H1 (cell line): ENCODE data around the gene TRAPPC11. TPM values are rescaled to one million over a fixed set of nuclear protein-coding genes. Genes with fewer than 3 reads are reported as not detected.

Source experiments
- CTCF ChIA-PET: fragments of 300-600 bp; sonication (Branson Sonifier 250); formaldehyde crosslinking; loops from one replicate; lab custom pipeline; 2021; ENCODE audit not compliant: partially characterized antibody; lab: Charles Lee
- POLR2A ChIA-PET: fragments of 300-600 bp; sonication (Branson Sonifier 250); formaldehyde crosslinking; loops from one replicate; lab custom pipeline; 2021; ENCODE audit warnings: inconsistent platforms; ENCODE audit not compliant: partially characterized antibody; lab: Charles Lee
- DNase-seq, 2 experiments: peaks; one replicate each; pipeline versions ENCODE4 v3.0.0 to v3.0.0-alpha.2; 2010 to 2022; ENCODE audit warnings: low spot score in 2 of 2, low read depth in 1 of 2, mixed read lengths in 1 of 2
- FAIRE-seq: peaks from 2 replicates; lab custom pipeline; 2011; peaks lifted over from hg19 to GRCh38; lab: Jason Lieb, UNC
- H2AFZ ChIP-seq: 2 replicates; pipeline ENCODE4 v1.8.1; 2012; ENCODE audit warnings: low read length, inconsistent platforms
- H2AK5ac ChIP-seq: 2 replicates; pipeline ENCODE4 v1.6.1; 2013; ENCODE audit warnings: low read depth, low read length
- H2BK120ac ChIP-seq: replicated peaks from 2 replicates; pipeline ENCODE3; 2013; ENCODE audit warnings: low read depth, low read length, inconsistent platforms
- H2BK12ac ChIP-seq: 2 replicates; pipeline ENCODE4 v1.6.1; 2013; ENCODE audit warnings: low read depth, low read length
- H2BK15ac ChIP-seq: 2 replicates; pipeline ENCODE4 v1.6.1; 2013; ENCODE audit warnings: low read length
- H2BK20ac ChIP-seq: 2 replicates; pipeline ENCODE4 v1.6.1; 2013; ENCODE audit warnings: low read length
- H2BK5ac ChIP-seq: 2 replicates; pipeline ENCODE4 v1.6.1; 2013; ENCODE audit warnings: low read depth, low read length
- H3K14ac ChIP-seq: 2 replicates; pipeline ENCODE4 v1.6.1; 2013; ENCODE audit warnings: inconsistent platforms; ENCODE audit not compliant: insufficient read length
- H3K18ac ChIP-seq: 2 replicates; pipeline ENCODE4 v1.6.1; 2013; ENCODE audit warnings: low read length; ENCODE audit errors: extremely low read depth
- H3K23ac ChIP-seq: 2 replicates; pipeline ENCODE4 v1.6.1; 2013; ENCODE audit warnings: inconsistent platforms; ENCODE audit not compliant: insufficient read length
- H3K23me2 ChIP-seq: 2 replicates; pipeline ENCODE4 v1.6.1; 2013; ENCODE audit warnings: low read depth, low read length
- H3K27ac ChIP-seq: 2 replicates; pipeline ENCODE4 v1.6.1; 2011; ENCODE audit warnings: low read depth, low read length, inconsistent platforms
- H3K27me3 ChIP-seq, 4 experiments: replicated peaks in 1 of 4; 1 replicate in 1 of 4; 2 replicates in 3 of 4; pipeline versions ENCODE4 v1.6.1 to v1.8.1; 2011 to 2013; ENCODE audit warnings: low read length in 3 of 4, mild to moderate bottlenecking in 3 of 4, inconsistent platforms in 2 of 4, mixed read lengths in 2 of 4, moderate library complexity in 1 of 4; ENCODE audit not compliant: control insufficient read depth in 3 of 4, insufficient read depth in 3 of 4; ENCODE audit errors: extremely low read depth in 1 of 4
- H3K36me3 ChIP-seq, 4 experiments: 2 replicates each; pipeline versions ENCODE4 v1.6.1 to v1.8.1; 2011 to 2013; ENCODE audit warnings: mild to moderate bottlenecking in 4 of 4, low read length in 3 of 4, moderate library complexity in 2 of 4, control low read depth in 1 of 4, inconsistent platforms in 1 of 4; ENCODE audit not compliant: insufficient read depth in 4 of 4, control insufficient read depth in 2 of 4
- H3K4ac ChIP-seq: replicated peaks from 2 replicates; pipeline ENCODE3; 2013; ENCODE audit warnings: low read length, low read depth, mixed read lengths, inconsistent platforms; ENCODE audit not compliant: insufficient read length
- H3K4me1 ChIP-seq, 4 experiments: replicated peaks in 1 of 4; 1 replicate in 1 of 4; 2 replicates in 3 of 4; pipeline versions ENCODE4 v1.6.1 to v1.8.1; 2011 to 2013; ENCODE audit warnings: low read length in 3 of 4, inconsistent platforms in 2 of 4, mixed read lengths in 1 of 4; ENCODE audit not compliant: insufficient read depth in 4 of 4, control insufficient read depth in 3 of 4
- H3K4me2 ChIP-seq, 2 experiments: 2 replicates each; pipeline versions ENCODE4 v1.6.1 to v1.8.1; 2011 to 2013; ENCODE audit warnings: low read depth in 2 of 2, low read length in 2 of 2, control low read depth in 1 of 2, inconsistent platforms in 1 of 2, mild to moderate bottlenecking in 1 of 2; ENCODE audit not compliant: insufficient read depth in 1 of 2
- H3K4me3 ChIP-seq, 4 experiments: fragments of 200-600, 300-600 bp in 1 of 4; sonication (generic), shearing (Covaris generic), sonication (Bioruptor Twin) in 1 of 4; 2 replicates each; pipeline versions ENCODE4 v1.5.1 to v1.8.1; 2011 to 2016; ENCODE audit warnings: low read length in 4 of 4, low read depth in 3 of 4, control low read depth in 2 of 4, inconsistent platforms in 2 of 4, mild to moderate bottlenecking in 2 of 4, mixed read lengths in 1 of 4, moderate library complexity in 1 of 4; ENCODE audit not compliant: insufficient read depth in 2 of 4; ENCODE audit errors: extremely low read depth in 1 of 4
- H3K56ac ChIP-seq: replicated peaks from 2 replicates; pipeline ENCODE3; 2013; ENCODE audit warnings: low read depth, mild to moderate bottlenecking, mixed read lengths, low read length, inconsistent platforms; ENCODE audit not compliant: insufficient read length
- H3K79me1 ChIP-seq: 2 replicates; pipeline ENCODE4 v1.6.1; 2013; ENCODE audit warnings: low read depth, low read length, control low read depth
- H3K79me2 ChIP-seq, 2 experiments: 2 replicates each; pipeline versions ENCODE4 v1.6.1 to v1.8.1; 2012 to 2013; ENCODE audit warnings: low read length in 2 of 2, mild to moderate bottlenecking in 2 of 2, inconsistent platforms in 1 of 2; ENCODE audit not compliant: insufficient read depth in 2 of 2, control insufficient read depth in 1 of 2
- H3K9ac ChIP-seq, 4 experiments: replicated peaks in 1 of 4; 1 replicate in 1 of 4; 2 replicates in 3 of 4; pipeline versions ENCODE4 v1.6.1 to v1.8.1; 2011 to 2013; ENCODE audit warnings: low read depth in 3 of 4, low read length in 3 of 4, control low read depth in 2 of 4, mild to moderate bottlenecking in 2 of 4, moderate library complexity in 2 of 4, inconsistent platforms in 1 of 4; ENCODE audit errors: extremely low read depth in 1 of 4
- H3K9me3 ChIP-seq, 2 experiments: 2 replicates each; pipeline versions ENCODE4 v1.6.1 to v1.8.1; 2012 to 2013; ENCODE audit warnings: mild to moderate bottlenecking in 2 of 2, moderate library complexity in 2 of 2, control low read depth in 1 of 2, inconsistent platforms in 1 of 2, low read depth in 1 of 2, low read length in 1 of 2, mixed read lengths in 1 of 2; ENCODE audit not compliant: insufficient read depth in 2 of 2
- H4K20me1 ChIP-seq, 2 experiments: replicated peaks in 1 of 2; 2 replicates each; pipeline versions ENCODE3 to v1.8.1; 2011 to 2013; ENCODE audit warnings: inconsistent platforms in 2 of 2, low read length in 2 of 2, mild to moderate bottlenecking in 1 of 2; ENCODE audit not compliant: insufficient read depth in 2 of 2, control insufficient read depth in 1 of 2
- H4K5ac ChIP-seq: 2 replicates; pipeline ENCODE4 v1.6.1; 2013; ENCODE audit warnings: low read length, low read depth, mixed read lengths, inconsistent platforms; ENCODE audit not compliant: insufficient read length
- H4K8ac ChIP-seq: 2 replicates; pipeline ENCODE4 v1.8.0; 2013; ENCODE audit warnings: mild to moderate bottlenecking, moderate library complexity, low read length, inconsistent platforms; ENCODE audit not compliant: insufficient read depth; ENCODE audit errors: extremely low read depth
- H4K91ac ChIP-seq: replicated peaks from 2 replicates; pipeline ENCODE3; 2013; ENCODE audit warnings: low read length, mixed read lengths, inconsistent platforms; ENCODE audit not compliant: insufficient read length
- ATF3 ChIP-seq: IDR thresholded peaks from 2 replicates; pipeline ENCODE4 v1.6.1; 2011; ENCODE audit warnings: low read depth, mild to moderate bottlenecking, low read length; ENCODE audit not compliant: insufficient read depth
- BRCA1 ChIP-seq: IDR thresholded peaks from 2 replicates; pipeline ENCODE4 v1.6.1; 2012; ENCODE audit warnings: low read depth, low read length, improper control_type of control experiment
- CBX8 ChIP-seq: fragments of 300-800, 300-1000 bp; sonication (generic); IDR thresholded peaks from 2 replicates; pipeline ENCODE4 v1.7.1; 2016; ENCODE audit warnings: low read depth, low read length, borderline replicate concordance
- CHD2 ChIP-seq: IDR thresholded peaks from 2 replicates; pipeline ENCODE4 v1.6.1; 2012; ENCODE audit warnings: low read length, improper control_type of control experiment
- E2F6 ChIP-seq: IDR thresholded peaks from 2 replicates; pipeline ENCODE4 v1.6.1; 2012; ENCODE audit warnings: inconsistent platforms
- EP300 ChIP-seq, 2 experiments: IDR thresholded peaks; 1 replicate in 1 of 2; 2 replicates in 1 of 2; pipeline ENCODE4 v1.6.1; 2011 to 2012; ENCODE audit warnings: low read depth in 2 of 2, low read length in 2 of 2, mild to moderate bottlenecking in 2 of 2, borderline replicate concordance in 1 of 2, inconsistent platforms in 1 of 2, moderate library complexity in 1 of 2
- GABPA ChIP-seq: IDR thresholded peaks from 2 replicates; pipeline ENCODE4 v1.6.1; 2011; ENCODE audit warnings: mild to moderate bottlenecking, low read length, moderate library complexity, borderline replicate concordance; ENCODE audit not compliant: insufficient read depth
- POLR2A ChIP-seq, 2 experiments: IDR thresholded peaks; 1 replicate in 1 of 2; 2 replicates in 1 of 2; pipeline ENCODE4 v1.6.1; 2011; ENCODE audit warnings: low read depth in 2 of 2, low read length in 2 of 2, mild to moderate bottlenecking in 2 of 2; ENCODE audit errors: control extremely low read depth in 1 of 2
- RNF2 ChIP-seq: fragments of 200-900, 300-1000 bp; sonication (generic); IDR thresholded peaks from 2 replicates; pipeline ENCODE4 v1.7.1; 2016; ENCODE audit warnings: borderline replicate concordance, low read depth, mild to moderate bottlenecking, antibody characterized with exemption, low read length; ENCODE audit not compliant: poor library complexity, severe bottlenecking; ENCODE audit errors: missing control alignments
- SRF ChIP-seq: IDR thresholded peaks from 2 replicates; pipeline ENCODE4 v1.6.1; 2011; ENCODE audit warnings: mild to moderate bottlenecking, low read depth, low read length, moderate library complexity
- SUZ12 ChIP-seq: fragments of 200-600 bp; sonication (generic); IDR thresholded peaks from 2 replicates; pipeline ENCODE4 v1.6.1; 2012; ENCODE audit warnings: mild to moderate bottlenecking, inconsistent platforms, low read length, moderate library complexity, mixed read lengths
- TBP ChIP-seq: IDR thresholded peaks from 2 replicates; pipeline ENCODE4 v1.6.1; 2011; ENCODE audit warnings: low read depth, low read length, improper control_type of control experiment
- TEAD4 ChIP-seq: IDR thresholded peaks from 2 replicates; pipeline ENCODE4 v1.6.1; 2012; ENCODE audit warnings: low read depth, low read length, inconsistent platforms, mixed read lengths
- WGBS, 2 experiments: shearing (Covaris generic) in 1 of 2; methylation state at CpG; one replicate each; pipeline versions ENCODE4 v1.1.6 to v1.1.7; 2013 to 2015; ENCODE audit warnings: low lambda C conversion rate in 2 of 2, mixed read lengths in 2 of 2, inconsistent platforms in 1 of 2, low coverage in 1 of 2, missing lambda C conversion rate in 1 of 2; ENCODE audit not compliant: insufficient replicate concordance in 2 of 2, insufficient coverage in 1 of 2, insufficient read length in 1 of 2; ENCODE audit errors: extremely low coverage in 1 of 2, missing lambda C conversion rate in 1 of 2; 5-methylcytosine and 5-hydroxymethylcytosine counted together
- polyA plus RNA-seq, 7 experiments: library from polyadenylated mRNA; depleted of rRNA in 3 of 7; stranded (reverse) in 5 of 7; unstranded in 2 of 7; fragments of >200 nt in 5 of 7; fragments of 200-250 nt in 2 of 7; gene quantifications; 1 replicate in 5 of 7; 2 replicates in 1 of 7; 4 replicates in 1 of 7; pipeline versions ENCODE4 v1.2.1 to v1.2.3, GENCODE V29; 2011 to 2013; ENCODE audit warnings: missing spikeins in 2 of 7, mixed read lengths in 2 of 7
- total RNA-seq: library from RNA; stranded (reverse); fragmentation: NEBNext Ultra II Directional; extraction: Animal tissue kit (Norgen Biotek cat#: 25700); gene quantifications from 2 replicates; pipeline ENCODE4 v1.2.1, GENCODE V29; 2021

TRAPPC11 gene
- total and polyA plus RNA-seq, 2 of the 8 experiments (the other 6 are each of a cell fraction or from before 2014, with no cell fraction given), result 19.2 to 25.9 TPM

DNA sequence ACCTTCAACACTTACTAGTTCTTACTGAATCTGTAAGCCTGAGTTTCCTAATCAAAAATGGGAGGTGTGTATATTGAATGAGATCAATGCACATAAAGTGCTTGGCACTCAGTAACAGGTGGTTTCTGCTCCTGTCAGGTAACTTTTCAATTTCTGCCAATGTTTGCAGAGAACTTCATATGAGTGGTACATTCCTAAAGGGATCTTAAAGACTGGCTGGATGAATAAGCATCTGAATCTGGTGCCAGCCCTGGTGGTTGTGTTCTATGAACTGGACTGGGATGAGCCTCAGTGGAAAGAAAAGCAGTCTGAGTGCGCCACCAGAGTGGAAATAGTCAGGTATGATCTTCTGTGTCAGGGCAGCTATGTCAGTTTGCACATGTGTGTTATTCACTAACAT, 7.0 kb downstream of the TRAPPC11 start:
- Histone ChIP-seq H3K4ac (no peak overlapping the region), H3K4me1 (no peaks in the 10 kb centered on the region), H3K14ac (no peak overlapping the region), H2BK5ac (no peak overlapping the region), H2AFZ (no peak overlapping the region), H2BK20ac (no peak overlapping the region), H3K79me2 (peaks cover 0 to 8% of the 10 kb centered on the region in 2 experiments; a peak in 2 of 4 replicates), H3K56ac (no peak overlapping the region), H3K23ac (no peak overlapping the region), H4K8ac (no peak overlapping the region), H3K9ac (no peak overlapping the region), H3K27me3 (no peaks in the 10 kb centered on the region), H3K23me2 (no peaks in the 10 kb centered on the region), H4K5ac (no peak overlapping the region), H3K27ac (no peak overlapping the region), H4K91ac (no peak overlapping the region), H2BK120ac (no peak overlapping the region), H3K36me3 (peaks cover 2 to 61% (median 25%) of the 10 kb centered on the region in 4 experiments; a peak in 7 of 8 replicates), H4K20me1 (no peaks in the 10 kb centered on the region), H3K4me2 (no peak overlapping the region), H2BK15ac (no peak overlapping the region), H3K9me3 (no peaks in the 10 kb centered on the region), H3K18ac (no peak overlapping the region), H2AK5ac (no peak overlapping the region), H2BK12ac (no peak overlapping the region), H3K79me1 (no peaks in the 10 kb centered on the region), H3K4me3 (no peak overlapping the region)
- FAIRE-seq, result no peak
- 100% methylated on average over 1 of the region's 1 CpG; no CpG with 5 or more reads in 1 of the 2 experiments for WGBS, 2 experiments
- POLR2A ChIA-PET, result no interaction called here
- DNase-seq, result no peak
- CTCF ChIA-PET, result no interaction called here
- no peak for TF ChIP-seq RNF2
- no peak for TF ChIP-seq CBX8
- no peak for TF ChIP-seq CHD2
- no peak for TF ChIP-seq SRF
- no peak for TF ChIP-seq BRCA1
- TF ChIP-seq TEAD4, result no peak
- TF ChIP-seq E2F6, result no peak
- no peak for TF ChIP-seq GABPA
- no peak for TF ChIP-seq SUZ12
- no peak for TF ChIP-seq EP300 (IDR thresholded peaks at IDR 0.05; ENCODE audit: borderline replicate concordance in 1 of 2, low read depth in 2 of 2, low read length in 2 of 2)
- no peak for TF ChIP-seq TBP
- no peak for TF ChIP-seq POLR2A (IDR thresholded peaks at IDR 0.05; ENCODE audit: control extremely low read depth in 1 of 2, low read depth in 2 of 2, low read length in 2 of 2)
- no peak for TF ChIP-seq ATF3
